GM23338 (cell line): ENCODE results near the gene STON2. TPM values are rescaled to one million over a fixed set of nuclear protein-coding genes. Genes with fewer than 3 reads are reported as not detected.

Source experiments
- ATAC-seq: fragments of 200-7000 bp; cut with Tn5 transposase; 3 replicates; pipeline ENCODE4 v1.9.1; 2020
- DNase-seq: peaks from one replicate; pipeline ENCODE4 v3.0.0-alpha.2; 2015; ENCODE audit warnings: low spot score
- H2AFZ ChIP-seq: fragments of 200-600 bp; sonication (generic); 2 replicates; pipeline ENCODE4 v1.8.0; 2016; ENCODE audit warnings: antibody characterized with exemption, mild to moderate bottlenecking, moderate library complexity
- H3F3A ChIP-seq: fragments of 200-600 bp; sonication (generic); replicated peaks from 2 replicates; pipeline ENCODE4 v1.8.0; 2017; ENCODE audit warnings: antibody characterized with exemption, mixed run types, low read depth
- H3K27ac ChIP-seq: fragments of 200-600 bp; sonication (generic); 2 replicates; pipeline ENCODE4 v1.6.1; 2016; ENCODE audit warnings: low read depth
- H3K27me3 ChIP-seq: fragments of 200-600 bp; sonication (generic); 2 replicates; pipeline ENCODE4 v1.8.0; 2016; ENCODE audit warnings: mild to moderate bottlenecking, mixed run types, moderate library complexity; ENCODE audit not compliant: insufficient read depth
- H3K36me3 ChIP-seq: fragments of 200-600 bp; sonication (generic); 2 replicates; pipeline ENCODE4 v1.8.0; 2016; ENCODE audit warnings: mild to moderate bottlenecking; ENCODE audit not compliant: insufficient read depth
- H3K4me1 ChIP-seq: fragments of 200-600 bp; sonication (generic); 2 replicates; pipeline ENCODE4 v1.8.0; 2016; ENCODE audit warnings: mild to moderate bottlenecking, moderate library complexity; ENCODE audit not compliant: insufficient read depth
- H3K4me2 ChIP-seq: fragments of 200-600 bp; sonication (generic); 2 replicates; pipeline ENCODE4 v1.7.1; 2017; ENCODE audit warnings: mixed run types
- H3K4me3 ChIP-seq: fragments of 200-600 bp; sonication (generic); 2 replicates; pipeline ENCODE4 v1.6.1; 2016; ENCODE audit warnings: mixed run types
- H3K79me2 ChIP-seq: fragments of 200-600 bp; sonication (generic); replicated peaks from 2 replicates; pipeline ENCODE4 v1.8.0; 2017; ENCODE audit warnings: mild to moderate bottlenecking; ENCODE audit not compliant: insufficient read depth
- H3K9me2 ChIP-seq: fragments of 200-600 bp; sonication (generic); 2 replicates; pipeline ENCODE4 v1.8.0; 2017; ENCODE audit not compliant: insufficient read depth
- H4K20me1 ChIP-seq: fragments of 200-600 bp; sonication (generic); replicated peaks from 2 replicates; pipeline ENCODE4 v1.8.0; 2017; ENCODE audit warnings: mild to moderate bottlenecking; ENCODE audit not compliant: insufficient read depth
- H3K27ac Mint-ChIP-seq: 2 replicates; pipeline ENCODE4 v1.8.0; 2020; ENCODE audit warnings: inconsistent platforms, mild to moderate bottlenecking, moderate library complexity, mixed read lengths
- H3K27me3 Mint-ChIP-seq: 3 replicates; pipeline ENCODE4 v1.8.0; 2022; ENCODE audit warnings: low read depth, mild to moderate bottlenecking, moderate library complexity, mixed read lengths, inconsistent platforms; ENCODE audit not compliant: insufficient read depth, poor library complexity
- H3K36me3 Mint-ChIP-seq: 3 replicates; pipeline ENCODE4 v1.8.0; 2021; ENCODE audit warnings: low read depth, mild to moderate bottlenecking, inconsistent platforms, moderate library complexity, mixed read lengths
- H3K4me1 Mint-ChIP-seq: 3 replicates; pipeline ENCODE4 v1.8.0; 2020; ENCODE audit warnings: mild to moderate bottlenecking, inconsistent platforms, mixed read lengths
- H3K4me3 Mint-ChIP-seq: 3 replicates; pipeline ENCODE4 v1.8.0; 2021; ENCODE audit warnings: moderate library complexity, mild to moderate bottlenecking, inconsistent platforms, mixed read lengths
- H3K9me3 Mint-ChIP-seq: 3 replicates; pipeline ENCODE4 v1.8.0; 2020; ENCODE audit warnings: moderate library complexity, mild to moderate bottlenecking, inconsistent platforms, mixed read lengths
- CTCF ChIP-seq, 2 experiments: fragments of 200-600 bp in 1 of 2; sonication (generic) in 1 of 2; conservative IDR thresholded peaks; 2 replicates each; pipeline versions ENCODE4 v1.5.1 to v1.6.1; 2016 to 2017; ENCODE audit warnings: antibody characterized with exemption in 2 of 2, low read depth in 2 of 2, mild to moderate bottlenecking in 2 of 2, moderate library complexity in 1 of 2
- JUNB ChIP-seq: IDR thresholded peaks from one replicate; pipeline ENCODE4 v1.6.1; 2016; ENCODE audit warnings: antibody characterized with exemption; ENCODE audit not compliant: unreplicated experiment
- ZNF114 ChIP-seq: fragments of 250-450 bp; sonication (Bioruptor Pico); IDR thresholded peaks from 2 replicates; pipeline ENCODE4 v1.5.0; 2020; ENCODE audit warnings: mild to moderate bottlenecking, moderate library complexity
- ZNF331 ChIP-seq: fragments of 250-450 bp; sonication (Bioruptor Pico); IDR thresholded peaks from 2 replicates; pipeline ENCODE4 v1.5.0; 2020; ENCODE audit warnings: low read depth, mild to moderate bottlenecking, moderate library complexity
- ZNF462 ChIP-seq: fragments of 250-450 bp; sonication (Bioruptor Pico); IDR thresholded peaks from 2 replicates; pipeline ENCODE4 v1.5.0; 2020; ENCODE audit warnings: mild to moderate bottlenecking, moderate library complexity
- polyA plus RNA-seq: library from polyadenylated mRNA; unstranded; fragments of >200 nt; fragmentation: Nextera tagmentation; extraction: Ambion mirVana; gene quantifications from 2 replicates; pipeline ENCODE4 v1.2.1, GENCODE V29; 2016
- total RNA-seq: library from RNA; depleted of rRNA; stranded (reverse); fragments of >200 nt; shearing (Covaris generic); gene quantifications from 2 replicates; pipeline ENCODE4 v1.2.3, GENCODE V29; 2014

The STON2 gene
- total and polyA plus RNA-seq, 2 experiments from 2014 or later: 8.2 to 71.0 TPM

- no peak for TF ChIP-seq ZNF462 (CRISPR knock-in tag)
Observed at GRCh38 chr14:81385419-81385818, 14.7 kb downstream of the STON2 start (continued).

GRCh38 chr14:81384900-81385299 lies 15.2 kb downstream of the STON2 start:
- Histone ChIP-seq H3F3A (no peaks in the 10 kb centered on the region), H3K36me3 (0 out of 2 replicates have a peak, but pooled peaks cover 5% of the 10 kb centered on the region), H3K9me2 (no peaks in the 10 kb centered on the region; the same call in 1 of the 2 replicates), H3K4me2 (no peak overlapping the region), H2AFZ (no peak overlapping the region), H3K27me3 (no peaks in the 10 kb centered on the region), H3K4me1 (peaks cover 32% of the 10 kb centered on the region), H3K27ac (0 out of 2 replicates have a peak overlapping the region, but pooled peaks have one; percentile 20), H3K4me3 (no peak overlapping the region), H4K20me1 (no peaks in the 10 kb centered on the region), H3K79me2 (no peaks in the 10 kb centered on the region)
- Mint-ChIP-seq H3K4me3 (no peak overlapping the region), H3K27me3 (peaks cover 9% of the 10 kb centered on the region), H3K9me3 (peaks cover 8% of the 10 kb centered on the region; the same call in 2 of the 3 replicates), H3K27ac (peak overlapping the region; percentile 10; the same call in 1 of the 2 replicates), H3K36me3 (peaks cover 29% of the 10 kb centered on the region), H3K4me1 (peaks cover 33% of the 10 kb centered on the region)
- TF ChIP-seq CTCF (conservative IDR thresholded peaks at IDR 0.05; ENCODE audit: low read depth in 2 of 2) (no peak), ZNF462 (CRISPR knock-in tag) (no peak), ZNF114 (no peak), ZNF331 (CRISPR knock-in tag) (no peak), JUNB (no peak)
- DNase-seq (no peak), ATAC-seq (no peak)
